Activated naive CD4-positive, alpha-beta T cell treated with anti-CD3 and anti-CD28 coated beads, Interleukin-2, amount 50 U/mL, for 72 hours (primary cell): ENCODE measurements around the gene CXorf38. TPM values are rescaled to one million over a fixed set of nuclear protein-coding genes. Genes with fewer than 3 reads are reported as not detected.
"Not testable (repeated sequence)": the region's sequence is repeated elsewhere in the genome, so short reads cannot be mapped to it uniquely, and the experiment has no call there.

Experiments
- ATAC-seq, 2 donors: fragments of 150-1000 bp; cut with Tn5 transposase; 2 replicates each; pipeline ENCODE4 v1.10.0; 2021; ENCODE audit warnings: mild to moderate bottlenecking in 2 of 2, moderate library complexity in 2 of 2
- DNase-seq, 2 donors: peaks; one replicate each; pipeline ENCODE4 v3.0.0; 2021 to 2022; ENCODE audit warnings: low spot score in 2 of 2
- H3K27ac Mint-ChIP-seq, 2 donors: one replicate each; pipeline ENCODE4 v1.8.0; 2022; ENCODE audit warnings: mild to moderate bottlenecking in 2 of 2, mixed read lengths in 2 of 2
- H3K36me3 Mint-ChIP-seq, 2 donors: one replicate each; pipeline ENCODE4 v1.8.0; 2022; ENCODE audit warnings: mixed read lengths in 2 of 2
- H3K9me3 Mint-ChIP-seq, 2 donors: one replicate each; pipeline ENCODE4 v1.8.0; 2022; ENCODE audit warnings: mixed read lengths in 2 of 2
- total RNA-seq, 2 donors: library from RNA; stranded (reverse); gene quantifications; one replicate each; pipeline ENCODE4 v1.2.3, GENCODE V29; 2022

CXorf38 gene
- total RNA-seq, 2 donors from 2014 or later, result 18.5 to 35.7 TPM

DNA sequence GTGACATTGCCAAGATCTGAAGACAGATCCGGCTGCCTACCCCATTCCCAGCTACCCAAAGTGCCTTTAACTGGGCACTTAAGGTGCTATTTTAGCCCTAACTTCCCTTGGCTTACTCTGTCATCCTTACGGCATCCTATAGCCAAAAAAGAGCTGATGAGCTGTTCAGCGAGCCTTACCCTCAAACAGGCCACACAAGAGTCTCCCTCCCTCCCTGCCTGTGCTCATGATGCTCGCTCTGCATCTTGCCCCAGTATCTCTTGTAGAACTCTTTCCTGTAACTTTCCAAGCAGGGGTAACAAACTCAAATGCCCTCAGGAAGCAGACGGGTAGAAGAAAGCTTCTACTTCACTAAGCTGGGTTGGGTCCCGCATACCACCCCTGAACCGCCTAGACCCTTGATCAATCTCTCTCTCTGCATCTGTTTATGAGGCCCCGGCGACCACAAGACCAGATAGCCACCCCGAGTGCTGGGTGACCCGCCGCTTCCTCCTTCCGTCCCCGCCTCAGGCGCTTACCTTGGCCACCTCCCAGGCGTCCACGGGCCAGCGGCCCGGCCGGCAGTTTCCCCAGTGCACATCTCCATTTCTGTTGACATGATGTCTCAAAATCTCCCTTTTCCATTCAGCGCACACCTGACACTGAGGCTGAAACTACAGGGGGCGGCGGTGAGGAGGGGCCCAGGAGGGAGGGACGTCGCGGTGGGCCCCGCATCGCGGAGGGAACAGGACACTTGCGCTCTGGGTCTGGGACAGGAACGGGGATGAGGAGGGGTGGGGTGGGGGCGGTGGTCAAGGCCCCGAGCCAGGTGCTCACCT lies 663 bp downstream of the CXorf38 start:
- Mint-ChIP-seq H3K9me3 (no peaks in the 10 kb centered on the region), H3K36me3 (peaks cover 19 to 27% of the 10 kb centered on the region in 2 donors), H3K27ac (peak overlapping the region; percentile 97 to 98)
- DNase-seq, result peak; percentile 13 to 60
- peak; percentile 40 to 47 for ATAC-seq

GRCh38 chrX:40644821-40645358 lies 2.5 kb downstream of the CXorf38 start:
- ATAC-seq (peak; percentile 42 to 62), DNase-seq (peak; percentile 8 to 55)
- Mint-ChIP-seq H3K27ac (peak overlapping the region; percentile 84 to 87), H3K9me3 (no peaks in the 10 kb centered on the region), H3K36me3 (peaks cover 19 to 28% of the 10 kb centered on the region in 2 donors)

- Mint-ChIP-seq H3K36me3 (peaks cover 19 to 28% of the 10 kb centered on the region in 2 donors), H3K9me3 (no peaks in the 10 kb centered on the region), H3K27ac (peak overlapping the region in 1 of 2 donors; percentile 87)
- ATAC-seq (no peak), DNase-seq (no peak)
These were observed 3.2 kb downstream of the CXorf38 start for GRCh38 chrX:40644176-40644575.

DNA sequence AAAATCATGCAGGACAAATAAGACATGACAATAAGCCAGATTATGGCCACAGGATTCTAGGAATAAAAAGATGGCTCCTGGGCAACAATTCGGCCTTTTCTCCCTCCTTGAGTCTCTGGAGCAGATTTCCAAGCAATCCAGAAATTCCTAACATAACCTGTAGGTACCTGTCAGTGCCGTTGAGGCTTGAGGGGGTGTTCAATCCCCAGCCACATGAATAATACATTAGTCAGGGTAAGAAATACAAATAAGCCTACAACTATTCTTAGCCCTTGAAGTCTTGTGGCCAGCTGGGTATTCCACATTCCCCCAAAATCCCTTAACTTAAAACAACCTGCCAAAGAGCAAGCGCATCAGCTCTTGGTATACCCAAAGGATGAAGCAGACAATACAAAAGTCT lies 9.7 kb downstream of the CXorf38 start:
- Mint-ChIP-seq H3K36me3 (peaks cover 7 to 11% of the 10 kb centered on the region in 2 donors), H3K27ac (no peak overlapping the region), H3K9me3 (no peaks in the 10 kb centered on the region)
- DNase-seq, result no peak
- ATAC-seq, result no peak

GRCh38 chrX:40632199-40632598 lies 15.2 kb downstream of the CXorf38 start:
- peaks cover 0 to 7% of the 10 kb centered on the region in 2 donors for H3K36me3 Mint-ChIP-seq
- DNase-seq, result no peak
- no peak for ATAC-seq
- peak overlapping the region in 1 of 2 donors; percentile 72 for H3K27ac Mint-ChIP-seq
- H3K9me3 Mint-ChIP-seq, result no peaks in the 10 kb centered on the region

DNA sequence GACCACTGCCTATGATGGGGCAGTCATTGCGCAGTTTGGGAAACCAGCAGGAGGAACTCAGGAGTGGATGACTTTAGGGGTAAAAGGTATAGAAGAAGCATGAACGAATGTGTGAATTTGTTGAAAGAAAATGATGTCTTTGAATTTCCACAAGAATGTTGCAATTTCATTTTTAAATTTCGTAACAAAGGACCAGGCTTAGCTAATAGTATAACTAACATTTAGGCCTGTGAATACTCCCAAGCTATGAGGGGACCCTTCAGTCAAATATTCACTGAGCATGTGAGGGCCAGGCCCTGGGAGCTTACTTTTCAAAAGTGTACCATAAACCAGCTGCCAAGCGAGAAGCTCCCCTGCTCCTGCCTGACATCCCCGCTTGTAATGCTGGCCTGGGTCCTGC lies 18.9 kb downstream of the CXorf38 start:
- no peak overlapping the region for H3K27ac Mint-ChIP-seq
- no peaks in the 10 kb centered on the region for H3K36me3 Mint-ChIP-seq
- DNase-seq (no peak), ATAC-seq (no peak)
- no peaks in the 10 kb centered on the region for H3K9me3 Mint-ChIP-seq

- no peak for DNase-seq
- Mint-ChIP-seq H3K9me3 (no peaks in the 10 kb centered on the region), H3K36me3 (no peaks in the 10 kb centered on the region), H3K27ac (no peak overlapping the region)
- no peak for ATAC-seq
These were observed 22.1 kb downstream of the CXorf38 start for GRCh38 chrX:40625294-40625693.

- Mint-ChIP-seq H3K9me3 (no peaks in the 10 kb centered on the region), H3K36me3 (no peaks in the 10 kb centered on the region), H3K27ac (no peak overlapping the region)
- no peak for ATAC-seq
- no peak for DNase-seq
These were observed 23.7 kb downstream of the CXorf38 start for GRCh38 chrX:40623665-40624064.

GRCh38 chrX:40623139-40623536 lies 24.2 kb downstream of the CXorf38 start, which contains the start of gene MPC1L:
MPC1L (plus strand) TSS chrX:40623428; CDS start chrX:40623566, 138 bp downstream.
- H3K27ac Mint-ChIP-seq, result no peak within 1 kb of the TSS
- ATAC-seq (no peak), DNase-seq (no peak)
- no peaks in the 10 kb centered on the region for H3K9me3 Mint-ChIP-seq
- H3K36me3 Mint-ChIP-seq, result no peaks in the 10 kb centered on the region

DNA sequence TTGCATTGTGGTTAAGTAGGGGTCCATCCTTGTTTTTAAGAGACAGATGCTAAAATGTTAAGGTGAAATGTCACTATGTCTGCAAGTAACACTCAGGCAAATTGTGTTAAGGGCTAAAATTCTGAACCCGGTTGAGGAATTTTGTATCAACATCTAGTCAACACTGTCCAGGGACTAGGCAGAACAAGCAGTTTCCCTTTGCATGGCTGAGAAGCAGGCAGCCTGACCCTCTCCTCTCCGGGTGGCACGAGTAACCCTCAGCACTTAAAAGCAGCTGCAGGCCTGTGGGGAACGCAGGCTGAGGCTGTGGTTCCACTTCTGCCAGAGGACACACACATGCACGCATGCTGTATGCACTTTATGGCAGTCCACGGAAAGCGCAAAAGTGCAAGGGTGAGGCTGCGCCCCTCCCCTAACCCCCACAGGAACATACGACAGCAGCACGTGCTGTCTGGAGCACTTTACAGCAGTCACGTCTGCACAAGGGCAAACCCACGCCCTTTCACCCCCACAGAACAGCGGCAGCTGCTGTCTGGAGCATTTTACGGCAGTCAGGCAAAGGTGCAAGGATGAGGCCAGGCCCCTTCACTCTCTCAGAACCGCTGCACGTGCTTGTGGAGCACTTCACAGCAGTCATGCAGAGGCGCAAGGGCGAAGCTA lies 24.8 kb downstream of the CXorf38 start:
- no peak for ATAC-seq
- DNase-seq, result no peak
- Mint-ChIP-seq H3K27ac (no peak overlapping the region), H3K36me3 (no peaks in the 10 kb centered on the region), H3K9me3 (no peaks in the 10 kb centered on the region)

DNA sequence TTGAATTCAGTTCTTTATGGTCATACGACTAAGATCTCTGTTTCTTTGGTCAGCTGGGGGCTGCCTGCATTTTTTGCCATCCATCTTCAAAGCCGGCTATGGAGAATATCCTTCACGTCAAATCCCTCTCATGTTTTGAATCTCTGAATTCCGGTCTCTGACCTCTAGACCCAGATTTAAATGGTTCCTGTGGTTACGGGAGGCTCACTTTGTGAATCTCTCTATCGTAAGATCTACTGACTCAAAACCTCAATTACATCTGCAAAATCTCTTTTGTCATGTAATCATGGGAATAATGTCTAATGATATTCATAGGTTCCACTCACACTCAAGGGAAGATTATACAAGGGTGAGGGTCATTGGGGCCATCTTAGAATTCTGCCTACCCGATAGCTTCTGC lies 29.8 kb downstream of the CXorf38 start:
- ATAC-seq, result no peak
- Mint-ChIP-seq H3K36me3 (no peaks in the 10 kb centered on the region), H3K9me3 (no peaks in the 10 kb centered on the region), H3K27ac (peak overlapping the region in 1 of 2 donors; percentile 29)
- DNase-seq, result no peak

- Mint-ChIP-seq H3K36me3 (no peaks in the 10 kb centered on the region), H3K9me3 (no peaks in the 10 kb centered on the region), H3K27ac (no peak overlapping the region)
- no peak for DNase-seq
- ATAC-seq, result no peak
These were observed 31.4 kb downstream of the CXorf38 start for GRCh38 chrX:40615976-40616375.

DNA sequence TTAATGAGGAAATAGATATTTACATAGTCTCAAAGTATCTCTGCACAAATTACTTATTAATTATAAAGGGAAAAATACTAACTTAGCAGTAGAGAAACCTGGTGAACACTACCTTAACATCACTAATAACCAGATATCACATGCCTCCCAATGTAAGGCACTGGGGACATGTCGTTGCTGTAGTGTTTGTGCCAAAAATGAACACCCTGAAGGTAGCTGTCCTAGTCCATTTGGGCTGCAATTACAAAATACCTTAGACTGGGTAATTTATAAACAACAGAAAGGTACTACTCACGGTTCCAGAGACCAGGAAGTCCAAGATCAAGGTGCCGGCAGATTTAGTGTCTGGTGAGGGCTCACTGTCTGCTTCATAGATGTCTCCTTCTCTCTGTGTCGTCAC lies 34.9 kb downstream of the CXorf38 start:
- no peak overlapping the region for H3K27ac Mint-ChIP-seq
- no peaks in the 10 kb centered on the region for H3K36me3 Mint-ChIP-seq
- ATAC-seq (no peak), DNase-seq (no peak)
- no peaks in the 10 kb centered on the region for H3K9me3 Mint-ChIP-seq

DNA sequence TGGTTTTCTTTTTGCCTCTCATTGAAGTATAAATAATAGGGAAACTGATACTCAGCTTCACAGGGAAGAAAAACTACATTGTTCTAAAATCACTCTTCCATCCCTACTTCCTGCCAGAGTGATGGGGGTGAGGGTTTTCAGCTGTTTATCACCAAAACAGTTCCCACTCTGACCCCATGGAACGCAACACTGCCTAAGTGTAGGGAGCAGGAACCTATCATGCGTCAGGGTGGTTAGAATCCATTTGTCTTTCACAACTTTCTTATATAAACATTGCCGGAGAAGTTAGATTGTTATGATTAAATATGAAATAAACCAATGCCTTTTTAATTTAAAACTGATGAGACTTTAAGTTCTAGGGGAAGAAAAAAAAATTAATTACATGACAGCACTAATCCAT lies 40.0 kb downstream of the CXorf38 start:
- no peak for ATAC-seq
- peaks cover 0 to 4% of the 10 kb centered on the region in 2 donors for H3K36me3 Mint-ChIP-seq
- no peak overlapping the region for H3K27ac Mint-ChIP-seq
- no peaks in the 10 kb centered on the region for H3K9me3 Mint-ChIP-seq
- no peak for DNase-seq

- Mint-ChIP-seq H3K9me3 (no peaks in the 10 kb centered on the region), H3K36me3 (peaks cover 0 to 4% of the 10 kb centered on the region in 2 donors), H3K27ac (peak overlapping the region in 1 of 2 donors; percentile 56)
- DNase-seq (no peak), ATAC-seq (no peak)
These were observed 43.9 kb downstream of the CXorf38 start for GRCh38 chrX:40603446-40603845.

DNA sequence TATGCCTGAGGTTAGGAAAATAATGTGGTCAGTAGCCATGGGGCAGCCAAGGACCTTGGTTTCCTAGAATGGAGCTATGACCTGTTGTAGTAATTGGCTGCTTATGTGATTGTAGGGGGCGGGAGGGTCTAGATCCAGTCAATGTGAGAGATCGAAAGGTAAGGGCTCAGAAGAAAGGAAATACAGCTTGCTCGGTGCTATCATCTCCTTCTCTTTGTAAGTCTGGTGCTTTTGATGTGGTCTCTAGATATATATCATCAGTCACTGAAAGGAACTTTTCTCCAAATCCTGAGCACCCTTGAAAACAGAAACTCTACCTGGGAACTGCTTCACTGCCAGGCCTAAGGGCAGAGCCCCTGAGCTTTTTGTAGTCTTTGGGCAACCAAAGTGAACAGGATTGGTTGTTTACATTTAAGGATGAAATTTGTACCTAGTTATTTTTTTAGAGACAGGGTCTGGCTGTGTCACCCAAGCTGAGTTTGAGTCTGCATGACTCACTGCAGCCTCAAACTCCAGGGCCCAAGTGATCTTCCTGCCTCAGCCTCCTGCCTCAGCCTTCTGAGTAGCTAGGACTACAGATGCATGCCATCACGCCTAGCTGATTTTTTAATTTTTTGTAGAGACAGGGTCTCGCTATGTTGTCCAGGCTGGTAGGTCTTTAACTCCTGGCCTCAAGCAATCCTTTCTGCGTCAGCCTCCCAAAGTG lies 57.6 kb downstream of the CXorf38 start:
- ATAC-seq (peak; percentile 95 to 98), DNase-seq (peak in 1 of 2 donors; percentile 13)
- H3K36me3 Mint-ChIP-seq, H3K9me3 Mint-ChIP-seq: not testable (repeated sequence)
- peak overlapping the region; percentile 24 to 81 for H3K27ac Mint-ChIP-seq

DNA sequence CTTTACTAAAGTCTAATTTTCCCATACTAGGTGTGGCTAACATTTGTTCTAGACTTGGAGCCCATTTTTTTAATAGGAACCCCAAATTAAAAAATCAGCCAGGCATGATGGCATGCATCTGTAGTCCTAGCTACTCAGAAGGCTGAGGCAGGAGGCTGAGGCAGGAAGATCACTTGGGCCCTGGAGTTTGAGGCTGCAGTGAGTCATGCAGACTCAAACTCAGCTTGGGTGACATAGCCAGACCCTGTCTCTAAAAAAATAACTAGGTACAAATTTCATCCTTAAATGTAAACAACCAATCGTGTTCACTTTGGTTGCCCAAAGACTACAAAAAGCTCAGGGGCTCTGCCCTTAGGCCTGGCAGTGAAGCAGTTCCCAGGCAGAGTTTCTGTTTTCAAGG lies 59.7 kb downstream of the CXorf38 start:
- not testable (repeated sequence) for H3K9me3 Mint-ChIP-seq, DNase-seq

More for the DNA sequence above, 59.7 kb downstream of the CXorf38 start:
- peak; percentile 28 to 42 for ATAC-seq
- not testable (repeated sequence) for H3K36me3 Mint-ChIP-seq, H3K27ac Mint-ChIP-seq
